Progenitor cell of endocrine pancreas (in vitro differentiated cells): ENCODE data around the gene RNF13. TPM values are rescaled to one million over a fixed set of nuclear protein-coding genes. Genes with fewer than 3 reads are reported as not detected.
"Not testable (repeated sequence)": the region's sequence is repeated elsewhere in the genome, so short reads cannot be mapped to it uniquely, and the experiment has no call there.

Experiments
- DNase-seq: peaks from one replicate; pipeline ENCODE4 v3.0.0; 2021; ENCODE audit warnings: low spot score; ENCODE audit not compliant: unreplicated experiment
- H3K27ac Mint-ChIP-seq: 2 replicates; pipeline ENCODE4 v1.8.0; 2021; ENCODE audit warnings: mild to moderate bottlenecking, moderate library complexity, mixed read lengths
- H3K27me3 Mint-ChIP-seq: 2 replicates; pipeline ENCODE4 v1.8.0; 2021; ENCODE audit warnings: mixed read lengths
- H3K36me3 Mint-ChIP-seq: 2 replicates; pipeline ENCODE4 v1.8.0; 2022; ENCODE audit warnings: mixed read lengths; ENCODE audit not compliant: insufficient read depth
- H3K4me1 Mint-ChIP-seq: 2 replicates; pipeline ENCODE4 v1.8.0; 2021; ENCODE audit warnings: low read depth, mixed read lengths
- H3K4me3 Mint-ChIP-seq: 2 replicates; pipeline ENCODE4 v1.8.0; 2021; ENCODE audit warnings: low read depth, mild to moderate bottlenecking, moderate library complexity, mixed read lengths
- H3K9me3 Mint-ChIP-seq: 2 replicates; pipeline ENCODE4 v1.8.0; 2021; ENCODE audit warnings: low read depth, mixed read lengths
- total RNA-seq: library from RNA; stranded (reverse); gene quantifications from 2 replicates; pipeline ENCODE4 v1.2.1, GENCODE V29; 2021
- TF ChIP-seq, protein P1 (sequence below): fragments of 200-600 bp; sonication (generic); IDR thresholded peaks from one replicate; pipeline ENCODE4 v1.5.0; 2021; ENCODE audit warnings: antibody characterized with exemption, mild to moderate bottlenecking; ENCODE audit not compliant: unreplicated experiment

Gene RNF13
- total RNA-seq, 1 donor from 2014 or later: 29.8 TPM

DNA sequence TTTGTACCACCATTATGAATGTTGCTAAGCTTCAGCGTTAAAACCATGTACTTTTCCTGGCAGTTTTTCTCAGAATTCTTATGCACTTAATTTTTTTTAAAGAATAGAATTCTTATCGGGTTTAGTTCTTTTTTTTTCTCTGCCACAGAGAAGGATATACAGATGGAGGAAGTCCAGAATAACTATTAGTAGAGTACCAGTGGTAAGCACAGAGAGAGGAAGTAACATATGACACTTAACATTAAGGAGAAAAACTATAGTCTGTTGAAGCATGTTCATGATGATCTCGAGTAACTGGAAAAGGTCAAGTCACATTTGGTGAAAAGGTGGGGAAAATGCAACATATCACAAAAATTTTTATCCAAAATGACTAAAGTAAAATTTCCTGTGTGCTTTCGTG lies 68.9 kb downstream of the RNF13 start:
- no peak overlapping the region for H3K4me3 Mint-ChIP-seq
- no peaks in the 10 kb centered on the region for H3K4me1 Mint-ChIP-seq
- H3K36me3 Mint-ChIP-seq: peaks cover 13% of the 10 kb centered on the region
- H3K27ac Mint-ChIP-seq: no peak overlapping the region
- H3K9me3 Mint-ChIP-seq: peaks cover 17% of the 10 kb centered on the region
- TF ChIP-seq, protein P1, sequence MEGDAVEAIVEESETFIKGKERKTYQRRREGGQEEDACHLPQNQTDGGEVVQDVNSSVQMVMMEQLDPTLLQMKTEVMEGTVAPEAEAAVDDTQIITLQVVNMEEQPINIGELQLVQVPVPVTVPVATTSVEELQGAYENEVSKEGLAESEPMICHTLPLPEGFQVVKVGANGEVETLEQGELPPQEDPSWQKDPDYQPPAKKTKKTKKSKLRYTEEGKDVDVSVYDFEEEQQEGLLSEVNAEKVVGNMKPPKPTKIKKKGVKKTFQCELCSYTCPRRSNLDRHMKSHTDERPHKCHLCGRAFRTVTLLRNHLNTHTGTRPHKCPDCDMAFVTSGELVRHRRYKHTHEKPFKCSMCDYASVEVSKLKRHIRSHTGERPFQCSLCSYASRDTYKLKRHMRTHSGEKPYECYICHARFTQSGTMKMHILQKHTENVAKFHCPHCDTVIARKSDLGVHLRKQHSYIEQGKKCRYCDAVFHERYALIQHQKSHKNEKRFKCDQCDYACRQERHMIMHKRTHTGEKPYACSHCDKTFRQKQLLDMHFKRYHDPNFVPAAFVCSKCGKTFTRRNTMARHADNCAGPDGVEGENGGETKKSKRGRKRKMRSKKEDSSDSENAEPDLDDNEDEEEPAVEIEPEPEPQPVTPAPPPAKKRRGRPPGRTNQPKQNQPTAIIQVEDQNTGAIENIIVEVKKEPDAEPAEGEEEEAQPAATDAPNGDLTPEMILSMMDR: no peak
- H3K27me3 Mint-ChIP-seq: no peaks in the 10 kb centered on the region
- no peak for DNase-seq

DNA sequence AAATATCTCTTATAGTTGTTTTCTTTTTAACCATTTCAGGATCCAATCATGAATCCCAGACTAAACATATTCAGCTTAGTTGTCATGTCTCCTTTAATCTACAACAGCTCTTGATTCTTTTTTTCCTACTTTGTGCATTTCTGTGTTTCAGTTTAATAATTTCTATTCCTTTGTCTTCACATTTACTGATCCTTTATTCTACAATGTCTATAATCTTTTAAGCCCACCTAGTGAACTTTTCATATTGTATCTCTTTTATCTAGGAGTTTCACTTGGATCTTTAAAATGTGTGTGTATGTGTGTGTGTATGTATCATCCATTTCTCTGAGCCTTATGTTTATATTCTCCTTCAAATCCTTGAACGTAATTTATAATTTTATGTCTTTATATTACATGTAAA lies 70.1 kb downstream of the RNF13 start:
- TF ChIP-seq, protein P1: no peak
- Mint-ChIP-seq H3K27ac (no peak overlapping the region), H3K36me3 (peaks cover 13% of the 10 kb centered on the region), H3K27me3 (no peaks in the 10 kb centered on the region), H3K9me3 (peaks cover 17% of the 10 kb centered on the region), H3K4me1 (no peaks in the 10 kb centered on the region), H3K4me3 (no peak overlapping the region)
- DNase-seq: no peak

DNA sequence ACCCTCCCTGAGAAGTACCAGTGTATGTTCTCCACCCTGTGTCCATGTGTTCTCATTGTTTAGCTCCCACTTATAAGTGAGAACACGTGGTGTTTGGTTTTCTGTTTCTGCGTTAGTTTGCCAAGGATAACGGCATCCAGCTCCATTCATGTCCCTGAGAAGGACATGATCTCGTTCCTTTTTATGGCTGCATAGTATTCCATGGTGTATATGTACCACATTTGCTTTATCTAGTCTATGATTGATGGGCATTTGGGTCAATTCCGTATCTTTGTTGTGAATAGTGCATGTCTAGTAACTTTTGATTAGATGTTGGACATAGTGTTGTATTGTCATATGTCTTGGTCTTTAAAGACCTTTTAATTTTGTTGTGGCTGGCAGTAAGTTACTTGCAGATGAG lies 70.8 kb downstream of the RNF13 start:
- H3K4me3 Mint-ChIP-seq, H3K27me3 Mint-ChIP-seq, DNase-seq, H3K27ac Mint-ChIP-seq, H3K4me1 Mint-ChIP-seq: not testable (repeated sequence)
- Mint-ChIP-seq H3K36me3 (peaks cover 15% of the 10 kb centered on the region), H3K9me3 (peaks cover 17% of the 10 kb centered on the region)

DNA sequence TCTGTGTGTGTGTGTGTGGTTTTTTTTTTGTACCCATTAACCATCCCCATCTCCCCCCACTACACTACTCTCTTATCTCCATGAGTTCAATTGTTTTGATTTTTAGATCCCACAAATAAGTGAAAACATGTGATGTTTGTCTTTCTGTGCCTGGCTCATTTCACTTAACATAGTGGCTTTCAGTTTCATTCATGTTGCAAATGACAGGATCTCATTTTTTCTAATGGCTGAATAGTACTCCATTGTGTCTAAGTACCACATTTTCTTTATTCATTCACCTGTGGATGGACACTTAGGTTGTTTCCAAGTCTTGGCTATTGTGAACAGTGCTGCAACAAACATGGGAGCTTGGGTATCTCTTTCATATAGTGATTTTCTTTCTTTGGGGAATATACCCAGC lies 71.8 kb downstream of the RNF13 start:
- H3K9me3 Mint-ChIP-seq: peaks cover 17% of the 10 kb centered on the region
- not testable (repeated sequence) for DNase-seq, H3K27ac Mint-ChIP-seq, H3K4me1 Mint-ChIP-seq, H3K4me3 Mint-ChIP-seq, H3K27me3 Mint-ChIP-seq
- peaks cover 15% of the 10 kb centered on the region for H3K36me3 Mint-ChIP-seq

DNA sequence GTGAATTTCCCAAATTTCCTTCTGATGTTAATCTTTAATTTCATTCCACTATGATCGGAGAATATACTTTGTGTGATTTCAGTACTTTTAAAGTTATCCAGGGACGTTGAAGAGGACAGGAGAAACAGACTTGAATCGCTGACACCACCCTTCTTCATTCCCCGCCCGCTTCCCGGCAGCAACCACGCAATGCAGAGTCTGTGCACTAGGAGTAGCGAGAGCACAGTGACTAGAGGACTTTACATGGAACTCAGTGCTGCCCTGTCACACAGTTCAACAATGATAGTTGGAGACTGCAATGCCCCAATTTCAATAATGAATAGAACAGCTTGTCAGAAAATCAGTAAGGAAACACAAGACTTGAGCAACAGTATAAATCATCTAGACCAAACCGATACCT lies 73.9 kb downstream of the RNF13 start:
- no peaks in the 10 kb centered on the region for H3K27me3 Mint-ChIP-seq
- H3K4me1 Mint-ChIP-seq: peaks cover 3% of the 10 kb centered on the region
- no peak overlapping the region for H3K27ac Mint-ChIP-seq
- no peak overlapping the region for H3K4me3 Mint-ChIP-seq
- TF ChIP-seq, protein P1: no peak
- H3K36me3 Mint-ChIP-seq: peaks cover 14% of the 10 kb centered on the region
- DNase-seq: no peak
- H3K9me3 Mint-ChIP-seq: peaks cover 17% of the 10 kb centered on the region

DNA sequence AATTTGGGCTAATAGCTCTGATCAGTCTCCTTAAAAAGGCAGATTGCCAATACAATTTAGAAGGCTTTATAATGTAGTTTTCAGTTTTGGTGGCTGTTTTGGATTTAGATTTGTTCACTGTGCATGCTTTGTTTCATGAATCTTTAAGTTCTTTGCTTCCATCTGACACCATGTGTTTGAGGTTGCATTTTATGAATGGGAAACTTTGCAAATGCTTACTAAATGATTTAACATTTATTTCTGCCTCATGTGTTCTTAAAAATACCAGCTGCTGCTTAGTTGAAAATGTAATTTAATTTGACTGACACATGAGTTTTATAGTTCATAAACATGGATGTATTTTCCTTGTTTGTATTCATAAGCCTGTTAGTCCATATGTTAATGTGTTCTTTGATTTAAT lies 78.6 kb downstream of the RNF13 start:
- Mint-ChIP-seq H3K27me3 (no peaks in the 10 kb centered on the region), H3K4me3 (no peak overlapping the region), H3K27ac (no peak overlapping the region), H3K36me3 (peaks cover 2% of the 10 kb centered on the region), H3K4me1 (peaks cover 14% of the 10 kb centered on the region), H3K9me3 (no peaks in the 10 kb centered on the region)
- TF ChIP-seq, protein P1: no peak
- no peak for DNase-seq
